Chondrocyte (in vitro differentiated cells): Measurements from ENCODE around the gene PDE3B. TPM values are rescaled to one million over a fixed set of nuclear protein-coding genes. Genes with fewer than 3 reads are reported as not detected.
"Not testable (repeated sequence)": the region's sequence is repeated elsewhere in the genome, so short reads cannot be mapped to it uniquely, and the experiment has no call there.

Source experiments
- DNase-seq: peaks from one replicate; pipeline ENCODE4 v3.0.0; 2021; ENCODE audit warnings: mixed read lengths, low spot score
- H3K27ac Mint-ChIP-seq: one replicate; pipeline ENCODE4 v1.8.0; 2021; ENCODE audit warnings: mild to moderate bottlenecking, moderate library complexity, mixed read lengths; ENCODE audit not compliant: unreplicated experiment
- H3K27me3 Mint-ChIP-seq: 2 replicates; pipeline ENCODE4 v1.8.0; 2021; ENCODE audit warnings: low read depth, mixed read lengths
- H3K36me3 Mint-ChIP-seq: 2 replicates; pipeline ENCODE4 v1.8.0; 2021; ENCODE audit warnings: low read depth, mixed read lengths
- H3K4me1 Mint-ChIP-seq: 2 replicates; pipeline ENCODE4 v1.8.0; 2021; ENCODE audit warnings: low read depth, mild to moderate bottlenecking, mixed read lengths
- H3K4me3 Mint-ChIP-seq: one replicate; pipeline ENCODE4 v1.8.0; 2021; ENCODE audit warnings: mild to moderate bottlenecking, moderate library complexity, mixed read lengths; ENCODE audit not compliant: unreplicated experiment
- H3K9me3 Mint-ChIP-seq: 2 replicates; pipeline ENCODE4 v1.8.0; 2021; ENCODE audit warnings: low read depth, mixed read lengths
- CTCF ChIP-seq: fragments of 200-600 bp; sonication (generic); IDR thresholded peaks from 2 replicates; pipeline ENCODE4 v1.5.0; 2021; ENCODE audit warnings: antibody characterized with exemption, mild to moderate bottlenecking, moderate library complexity
- total RNA-seq: library from RNA; stranded (reverse); gene quantifications from 3 replicates; pipeline ENCODE4 v1.2.1, GENCODE V29; 2021

Gene PDE3B
- total RNA-seq, 1 donor from 2014 or later = 0.47 TPM

DNA sequence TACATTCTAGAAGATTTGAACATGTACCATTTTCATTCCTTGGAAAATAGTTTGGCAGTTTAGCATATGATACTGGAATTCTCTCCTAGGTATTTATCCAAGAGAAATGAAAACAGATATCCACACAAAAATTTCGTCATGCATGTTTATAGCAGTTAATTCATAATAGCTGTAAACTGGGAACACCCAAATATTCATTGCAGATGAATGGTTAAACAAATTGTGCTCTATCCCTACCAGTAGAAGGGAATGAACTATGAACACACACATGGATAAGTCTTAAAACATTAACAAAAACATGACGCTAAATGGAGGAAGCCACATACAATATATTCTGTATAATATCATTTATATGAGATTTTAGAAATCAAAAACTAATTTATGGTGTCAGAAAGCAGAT is 61.5 kb downstream of the PDE3B start:
- H3K36me3 Mint-ChIP-seq = no peaks in the 10 kb centered on the region
- peaks cover 16% of the 10 kb centered on the region for H3K9me3 Mint-ChIP-seq
- no peak overlapping the region for H3K27ac Mint-ChIP-seq
- no peak for DNase-seq
- no peaks in the 10 kb centered on the region for H3K4me1 Mint-ChIP-seq
- peaks cover 2% of the 10 kb centered on the region for H3K27me3 Mint-ChIP-seq
- no peak for TF ChIP-seq CTCF
- no peak overlapping the region for H3K4me3 Mint-ChIP-seq

DNA sequence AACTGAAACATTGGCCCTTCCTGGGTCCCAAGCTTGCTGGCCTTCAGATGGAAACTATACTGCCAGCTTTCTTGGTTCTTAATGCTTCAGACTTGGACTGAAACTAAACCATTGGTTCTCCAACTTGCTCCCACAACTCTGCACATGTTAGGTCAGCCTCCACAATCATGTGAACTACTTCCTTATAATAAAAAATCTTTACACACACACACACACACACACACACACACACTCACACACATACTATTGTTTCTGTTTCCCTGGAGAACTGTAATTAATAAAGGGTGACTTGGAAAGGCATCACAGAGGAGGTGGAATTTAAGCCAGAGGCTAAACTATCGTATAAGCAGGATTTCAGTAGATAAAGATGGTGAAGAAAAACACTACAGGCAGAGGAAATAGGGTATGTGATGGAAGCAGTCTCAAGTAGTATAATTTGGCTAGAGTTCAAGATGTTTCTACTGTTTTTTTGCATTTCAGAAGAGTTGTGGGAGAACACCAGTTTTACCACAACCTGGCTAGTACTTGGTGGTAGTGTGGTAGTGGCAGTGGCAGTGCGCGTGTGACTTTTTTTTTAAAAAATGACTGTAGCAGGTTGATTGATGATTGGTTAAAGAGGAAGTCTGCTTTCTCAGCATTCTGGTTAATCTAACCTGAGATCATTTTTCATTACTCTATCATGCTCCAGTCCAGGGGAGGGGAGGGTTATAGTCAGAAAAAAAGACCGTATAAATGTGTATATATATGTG is 70.1 kb downstream of the PDE3B start:
- Mint-ChIP-seq H3K27ac (no peak overlapping the region), H3K27me3 (no peaks in the 10 kb centered on the region)
- TF ChIP-seq CTCF = no peak

DNA sequence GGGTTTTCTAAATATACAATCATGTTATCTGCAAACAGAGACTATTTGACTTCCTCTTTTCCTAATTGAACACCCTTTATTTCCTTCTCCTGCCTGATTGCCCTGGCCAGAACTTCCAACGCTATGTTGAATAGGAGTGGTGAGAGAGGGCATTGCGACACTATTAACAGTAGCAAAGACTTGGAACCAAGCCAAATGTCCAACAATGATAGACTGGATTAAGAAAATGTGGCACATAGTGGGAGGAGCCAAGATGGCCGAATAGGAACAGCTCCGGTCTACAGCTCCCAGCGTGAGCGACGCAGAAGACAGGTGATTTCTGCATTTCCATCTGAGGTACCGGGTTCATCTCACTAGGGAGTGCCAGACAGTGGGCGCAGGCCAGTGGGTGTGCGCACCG is 72.1 kb downstream of the PDE3B start:
- H3K4me3 Mint-ChIP-seq, H3K4me1 Mint-ChIP-seq, H3K36me3 Mint-ChIP-seq, H3K27me3 Mint-ChIP-seq, H3K27ac Mint-ChIP-seq, DNase-seq, H3K9me3 Mint-ChIP-seq: not testable (repeated sequence)

More for the DNA sequence above, 70.1 kb downstream of the PDE3B start:
- H3K9me3 Mint-ChIP-seq = no peaks in the 10 kb centered on the region
- H3K4me3 Mint-ChIP-seq = no peak overlapping the region
- no peaks in the 10 kb centered on the region for H3K36me3 Mint-ChIP-seq
- DNase-seq = no peak
- no peaks in the 10 kb centered on the region for H3K4me1 Mint-ChIP-seq

GRCh38 chr11:14722496-14722895 is 78.9 kb downstream of the PDE3B start:
- Mint-ChIP-seq H3K36me3 (no peaks in the 10 kb centered on the region), H3K27me3 (no peaks in the 10 kb centered on the region), H3K9me3 (no peaks in the 10 kb centered on the region), H3K4me3 (no peak overlapping the region), H3K27ac (no peak overlapping the region), H3K4me1 (no peaks in the 10 kb centered on the region)
- TF ChIP-seq CTCF = no peak
- DNase-seq = no peak

DNA sequence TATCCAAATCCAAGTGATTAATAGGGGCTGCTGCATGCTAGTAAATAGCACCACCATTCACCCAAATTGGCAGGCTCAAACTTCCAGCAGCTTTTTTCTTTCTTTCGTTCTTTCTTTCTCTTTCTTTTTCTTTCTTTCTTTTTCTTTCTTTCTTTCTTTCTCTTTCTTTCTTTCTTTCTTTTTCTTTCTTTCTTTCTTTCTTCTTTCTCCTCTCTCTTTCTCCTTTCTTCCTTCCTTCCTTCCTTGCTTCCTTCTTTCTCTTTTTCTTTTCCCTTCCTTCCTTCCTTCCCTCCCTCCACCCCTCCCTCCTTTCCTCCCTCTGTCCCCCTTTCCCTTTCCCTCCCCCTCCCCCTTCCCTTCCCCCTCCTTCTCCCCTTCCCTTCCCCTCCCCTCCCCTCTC is 81.5 kb downstream of the PDE3B start:
- TF ChIP-seq CTCF = no peak
- no peak for DNase-seq
- Mint-ChIP-seq H3K4me3 (no peak overlapping the region), H3K36me3 (no peaks in the 10 kb centered on the region), H3K4me1 (no peaks in the 10 kb centered on the region), H3K9me3 (no peaks in the 10 kb centered on the region), H3K27ac (no peak overlapping the region), H3K27me3 (peaks cover 2% of the 10 kb centered on the region)

DNA sequence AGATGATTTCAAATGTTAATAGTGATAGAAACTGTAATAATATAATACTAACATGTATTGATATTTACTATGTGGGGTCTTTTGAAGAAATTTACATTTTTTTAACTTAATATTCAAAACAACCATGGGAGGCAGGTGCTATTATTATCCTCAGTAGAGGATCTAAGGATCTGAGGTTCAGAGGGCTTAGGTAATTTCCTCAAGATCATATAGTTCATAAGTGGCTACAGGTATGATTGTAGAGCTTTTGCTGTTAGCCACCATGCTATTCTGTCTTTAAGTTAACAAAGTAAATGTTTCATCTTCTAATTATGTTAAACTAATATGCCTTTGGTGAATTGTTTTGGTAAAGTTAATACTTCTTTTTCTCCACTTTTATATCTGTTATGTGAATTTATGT is 83.6 kb downstream of the PDE3B start:
- no peak for DNase-seq
- H3K4me3 Mint-ChIP-seq = no peak overlapping the region
- H3K9me3 Mint-ChIP-seq = no peaks in the 10 kb centered on the region
- no peak for TF ChIP-seq CTCF
- H3K27me3 Mint-ChIP-seq = peaks cover 2% of the 10 kb centered on the region
- no peaks in the 10 kb centered on the region for H3K36me3 Mint-ChIP-seq
- H3K27ac Mint-ChIP-seq = no peak overlapping the region
- no peaks in the 10 kb centered on the region for H3K4me1 Mint-ChIP-seq
